Measurements from ENCODE around the gene IL12B.
"Not testable (repeated sequence)": the region's sequence is repeated elsewhere in the genome, so short reads cannot be mapped to it uniquely, and the experiment has no call there.

The IL12B gene

GRCh38 chr5:159332800-159333544 is 2.7 kb upstream of the IL12B start:
- DNase-seq (ENCODE audit: low read depth, low spot score), result no peak

GRCh38 chr5:159331093-159331973 is 1.0 kb upstream of the IL12B start:
- peak; percentile 65 for DNase-seq (ENCODE audit: low read depth, low spot score)

- DNase-seq (ENCODE audit: low read depth, low spot score), result peak; percentile 38
These were observed 5.3 kb downstream of the IL12B start for GRCh38 chr5:159324986-159325385.

- DNase-seq (ENCODE audit: low read depth, low spot score), result peak; percentile 71
These were observed 6.1 kb downstream of the IL12B start for GRCh38 chr5:159324102-159324755.

GRCh38 chr5:159322180-159322579 is 8.1 kb downstream of the IL12B start:
- DNase-seq (ENCODE audit: low read depth, low spot score), result no peak

- no peak for DNase-seq (ENCODE audit: low read depth, low spot score)
These were observed 10.5 kb downstream of the IL12B start for GRCh38 chr5:159319832-159320231.

GRCh38 chr5:159319363-159319762 is 10.9 kb downstream of the IL12B start:
- DNase-seq (ENCODE audit: low read depth, low spot score), result no peak

- no peak for DNase-seq (ENCODE audit: low read depth, low spot score)
These were observed 11.8 kb downstream of the IL12B start for GRCh38 chr5:159318448-159318847.

GRCh38 chr5:159317849-159318248 is 12.4 kb downstream of the IL12B start:
- no peak for DNase-seq (ENCODE audit: low read depth, low spot score)

GRCh38 chr5:159316519-159317383 is 13.5 kb downstream of the IL12B start:
- peak; percentile 74 for DNase-seq (ENCODE audit: low read depth, low spot score)

- no peak for DNase-seq (ENCODE audit: low read depth, low spot score)
These were observed 17.1 kb downstream of the IL12B start for GRCh38 chr5:159313197-159313596.

- no peak for DNase-seq (ENCODE audit: low read depth, low spot score)
These were observed 19.2 kb downstream of the IL12B start for GRCh38 chr5:159311063-159311462.

- peak; percentile 56 for DNase-seq (ENCODE audit: low read depth, low spot score)
These were observed 19.8 kb downstream of the IL12B start for GRCh38 chr5:159310511-159310910.

GRCh38 chr5:159309689-159310433 is 20.4 kb downstream of the IL12B start:
- no peak for DNase-seq (ENCODE audit: low read depth, low spot score)

- DNase-seq (ENCODE audit: low read depth, low spot score), result peak; percentile 28
These were observed 25.2 kb downstream of the IL12B start for GRCh38 chr5:159304961-159305595.

GRCh38 chr5:159303286-159303685 is 27.0 kb downstream of the IL12B start:
- no peak for DNase-seq (ENCODE audit: low read depth, low spot score)

GRCh38 chr5:159301929-159302860 is 28.1 kb downstream of the IL12B start:
- DNase-seq (ENCODE audit: low read depth, low spot score), result not testable (repeated sequence)

- DNase-seq (ENCODE audit: low read depth, low spot score), result peak; percentile 43
These were observed 28.8 kb downstream of the IL12B start for GRCh38 chr5:159301466-159301865.

- not testable (repeated sequence) for DNase-seq (ENCODE audit: low read depth, low spot score)
These were observed 33.0 kb downstream of the IL12B start for GRCh38 chr5:159297300-159297699.

Measured in astrocyte of the hippocampus (primary cell).